Measurements from ENCODE around the gene STAG3. TPM values are rescaled to one million over a fixed set of nuclear protein-coding genes. Genes with fewer than 3 reads are reported as not detected.

Gene STAG3
- polyA plus RNA-seq, 3 donors, result 0.39 TPM; not detected in 1

GRCh38 chr7:100130608-100131453, 46.9 kb upstream of the STAG3 start:
- Mint-ChIP-seq H3K4me3 (no peak overlapping the region), H3K27ac (no peak overlapping the region), H3K4me1 (peaks cover 23% of the 10 kb centered on the region), H3K9me3 (peaks cover 0 to 4% (median 0%) of the 10 kb centered on the region in 7 donors), H3K36me3 (no peaks in the 10 kb centered on the region), H3K27me3 (ENCODE audit: low read depth in 3 of 3) (peaks cover 17 to 20% (median 18%) of the 10 kb centered on the region in 3 donors)
- H3K9me3 ChIP-seq (replicated peaks in 1 of 2; ENCODE audit: control insufficient read depth in 1 of 2, insufficient read depth in 1 of 2, low read length in 2 of 2), result no peaks in the 10 kb centered on the region
- no peak overlapping the region for H3K9ac ChIP-seq (ENCODE audit: insufficient read depth, low read length, poor library complexity, severe bottlenecking)
- WGBS (ENCODE audit: insufficient coverage), result 14% methylated on average over 24 of the region's 24 CpGs
- H3K36me3 ChIP-seq (replicated peaks in 1 of 2; ENCODE audit: control insufficient read depth in 1 of 2, insufficient read depth in 2 of 2, low read length in 2 of 2), result no peaks in the 10 kb centered on the region
- peak overlapping the region; percentile 61 for H2AFZ ChIP-seq (ENCODE audit: insufficient read depth, low read depth, low read length, poor library complexity, severe bottlenecking)
- no peak overlapping the region for H3K4me2 ChIP-seq (replicated peaks; ENCODE audit: extremely low read depth, low read length, poor library complexity, severe bottlenecking)
- peaks cover 0 to 14% of the 10 kb centered on the region in 2 donors for H3K27me3 ChIP-seq (ENCODE audit: control insufficient read depth in 2 of 2, insufficient read depth in 2 of 2, low read length in 2 of 2)
- TF ChIP-seq CTCF (IDR thresholded peaks at IDR 0.05), result peak; percentile 99
- H3K4me3 ChIP-seq (replicated peaks in 1 of 3; ENCODE audit: low read depth in 2 of 3, low read length in 3 of 3), result no peak overlapping the region
- H3K79me2 ChIP-seq (ENCODE audit: insufficient read depth, low read length), result peaks cover 8% of the 10 kb centered on the region
- H3K27ac ChIP-seq (ENCODE audit: low read depth in 1 of 2, low read length in 2 of 2), result no peak overlapping the region
- H3K4me1 ChIP-seq (ENCODE audit: control insufficient read depth in 1 of 2, insufficient read depth in 2 of 2, low read length in 2 of 2), result peaks cover 17 to 27% of the 10 kb centered on the region in 2 donors
- intact Hi-C loops (cut with micrococcal nuclease), result loop anchor here in 1 of 2 donors (5.0 kb wide), 1 partner anchor 86 kb away; the partner anchor contains the start of gene PVRIG
- peak; percentile 44 to 63 (median 61) for DNase-seq
- H4K20me1 ChIP-seq (ENCODE audit: insufficient read depth, low read length), result no peaks in the 10 kb centered on the region

- Histone ChIP-seq H3K79me2 (ENCODE audit: insufficient read depth, low read length) (no peaks in the 10 kb centered on the region), H3K4me1 (ENCODE audit: control insufficient read depth in 1 of 2, insufficient read depth in 2 of 2, low read length in 2 of 2) (peaks cover 9 to 16% of the 10 kb centered on the region in 2 donors), H3K27me3 (ENCODE audit: control insufficient read depth in 2 of 2, insufficient read depth in 2 of 2, low read length in 2 of 2) (peaks cover 0 to 14% of the 10 kb centered on the region in 2 donors), H3K27ac (ENCODE audit: low read depth in 1 of 2, low read length in 2 of 2) (no peak overlapping the region), H4K20me1 (ENCODE audit: insufficient read depth, low read length) (no peaks in the 10 kb centered on the region), H3K4me2 (replicated peaks; ENCODE audit: extremely low read depth, low read length, poor library complexity, severe bottlenecking) (no peak overlapping the region), H3K36me3 (replicated peaks in 1 of 2; ENCODE audit: control insufficient read depth in 1 of 2, insufficient read depth in 2 of 2, low read length in 2 of 2) (no peaks in the 10 kb centered on the region), H3K4me3 (replicated peaks in 1 of 3; ENCODE audit: low read depth in 2 of 3, low read length in 3 of 3) (no peak overlapping the region), H3K9ac (ENCODE audit: insufficient read depth, low read length, poor library complexity, severe bottlenecking) (no peak overlapping the region), H2AFZ (ENCODE audit: insufficient read depth, low read depth, low read length, poor library complexity, severe bottlenecking) (no peak overlapping the region), H3K9me3 (replicated peaks in 1 of 2; ENCODE audit: control insufficient read depth in 1 of 2, insufficient read depth in 1 of 2, low read length in 2 of 2) (no peaks in the 10 kb centered on the region)
- Mint-ChIP-seq H3K36me3 (no peaks in the 10 kb centered on the region), H3K4me1 (peaks cover 16% of the 10 kb centered on the region), H3K9me3 (peaks cover 0 to 3% (median 0%) of the 10 kb centered on the region in 7 donors), H3K27me3 (ENCODE audit: low read depth in 3 of 3) (peaks cover 19 to 20% (median 19%) of the 10 kb centered on the region in 3 donors), H3K4me3 (no peak overlapping the region), H3K27ac (peak overlapping the region in 1 of 7 donors; percentile 38)
- no peak for TF ChIP-seq CTCF (IDR thresholded peaks at IDR 0.05)
- intact Hi-C loops (cut with micrococcal nuclease), result loop anchor here (2.0 to 5.0 kb wide), 2 partner anchors 85 kb away; partner anchors contain the start of gene PVRIG (in 1 of the 2)
- 73% methylated on average over 3 of the region's 7 CpGs for WGBS (ENCODE audit: insufficient coverage)
- DNase-seq, result no peak
These were observed 45.6 kb upstream of the STAG3 start for GRCh38 chr7:100132126-100132525.
